ENCODE results near the gene FLRT2. TPM values are rescaled to one million over a fixed set of nuclear protein-coding genes. Genes with fewer than 3 reads are reported as not detected.

The FLRT2 gene
- total RNA-seq, 1 donor from 2014 or later: 37.3 TPM

DNA sequence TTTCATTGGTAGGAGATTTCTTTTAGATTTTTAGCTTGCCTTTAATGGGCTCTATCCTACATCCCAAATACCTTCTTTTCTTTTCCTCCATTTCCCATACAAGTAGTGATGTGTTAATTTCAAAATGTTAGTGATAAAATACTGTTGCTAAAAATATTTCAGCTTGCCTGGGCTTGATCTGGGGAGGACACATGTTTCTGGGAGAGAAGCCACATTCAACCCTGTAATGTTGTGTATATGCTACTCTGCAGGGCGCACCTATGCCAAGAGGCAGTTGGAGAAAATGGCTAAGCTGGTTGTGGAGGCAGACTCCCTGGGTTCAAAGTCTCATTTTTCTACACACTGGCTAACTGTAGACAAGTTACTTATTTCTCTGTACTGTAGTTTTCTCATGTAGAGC lies 26.3 kb downstream of the FLRT2 start:
- no peak for DNase-seq (ENCODE audit: low read depth)

DNA sequence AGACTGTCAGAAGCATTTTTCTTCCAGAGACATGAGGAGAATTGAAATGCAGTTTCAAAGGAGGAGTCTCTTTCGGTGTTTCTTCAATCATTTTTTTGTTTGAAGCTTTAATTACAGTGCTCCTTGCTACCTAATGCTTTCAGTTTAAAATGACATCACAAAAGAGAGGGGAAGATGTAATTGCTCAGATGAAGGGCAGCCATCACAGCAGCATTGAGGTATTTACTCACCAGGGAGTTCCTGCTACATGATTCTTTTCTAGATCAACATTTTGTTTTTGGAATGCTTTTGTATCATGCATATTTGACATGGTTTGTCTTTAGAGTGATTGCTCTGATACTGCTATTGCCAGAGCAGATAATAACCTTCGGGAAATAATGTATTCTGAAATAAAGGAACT lies 28.6 kb downstream of the FLRT2 start:
- DNase-seq (ENCODE audit: low read depth): no peak

DNA sequence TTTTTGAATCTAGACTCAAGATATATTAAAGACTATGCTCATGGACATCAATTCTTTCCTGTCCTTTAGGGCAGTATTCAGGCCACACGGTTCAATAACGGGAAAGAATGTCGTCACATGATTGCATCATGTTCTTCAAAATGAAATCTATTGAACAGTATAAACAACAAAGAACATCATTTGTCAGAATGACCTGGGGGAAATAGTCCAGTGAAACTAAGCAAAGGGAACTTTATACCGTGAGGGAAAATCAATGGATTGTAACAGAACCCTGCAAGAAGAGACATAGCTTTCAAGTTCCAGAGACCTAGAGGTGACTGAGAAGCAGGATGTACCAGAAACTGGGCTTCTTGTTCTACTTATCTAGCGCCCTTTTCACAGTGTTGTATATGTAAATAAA lies 32.7 kb downstream of the FLRT2 start:
- no peak for DNase-seq (ENCODE audit: low read depth)

DNA sequence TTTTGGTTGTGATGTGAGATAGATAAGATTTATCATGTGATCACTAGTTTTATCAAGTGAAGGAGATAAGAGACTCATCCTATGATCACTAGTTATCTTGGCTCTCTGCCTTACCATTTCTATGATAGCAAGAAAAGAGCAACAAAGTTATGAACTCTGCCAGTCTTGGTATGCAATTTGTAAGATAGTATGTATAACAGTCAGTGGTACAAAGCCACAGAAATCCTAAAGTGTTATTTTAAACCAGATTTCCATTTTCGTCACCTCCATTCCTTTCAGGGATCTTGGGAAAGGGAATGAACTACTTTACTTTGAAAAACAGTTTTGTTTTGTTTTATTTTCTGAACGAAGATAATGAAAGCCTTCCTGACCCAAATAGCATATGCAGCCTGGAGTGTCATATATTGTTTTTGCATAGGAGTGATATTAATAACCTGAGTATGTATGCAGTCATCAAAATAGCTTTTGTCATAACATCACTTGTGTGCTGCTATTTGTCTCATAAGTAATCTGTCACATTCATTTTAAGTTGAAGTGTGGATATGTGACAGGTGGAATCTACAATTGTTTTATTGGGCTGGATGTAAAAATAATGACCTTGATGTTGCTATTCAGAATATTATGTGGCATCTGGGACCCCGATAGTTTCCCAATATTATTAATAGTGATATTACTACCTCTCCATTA lies 35.0 kb downstream of the FLRT2 start:
- no peak for DNase-seq (ENCODE audit: low read depth)

DNA sequence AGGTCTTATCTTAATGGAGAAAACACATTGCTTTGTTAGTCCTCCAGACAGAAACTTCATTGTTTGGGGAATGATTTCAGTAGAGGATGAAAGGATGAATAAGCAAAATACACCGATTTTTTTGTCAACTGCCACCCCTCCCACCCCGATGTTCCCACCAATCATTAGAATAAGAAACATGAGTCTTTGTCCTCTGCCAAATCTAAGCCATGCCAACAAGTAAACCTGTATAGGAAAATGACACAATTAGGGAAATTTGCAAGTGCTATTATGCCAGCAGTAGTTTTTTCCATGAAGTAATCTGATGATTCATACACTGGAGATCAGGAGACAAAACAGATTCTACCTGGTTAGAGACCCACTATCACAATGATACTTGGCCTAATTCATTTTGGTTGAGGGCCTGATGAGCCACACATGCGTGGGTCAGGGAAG lies 35.9 kb downstream of the FLRT2 start:
- no peak for DNase-seq (ENCODE audit: low read depth)

DNA sequence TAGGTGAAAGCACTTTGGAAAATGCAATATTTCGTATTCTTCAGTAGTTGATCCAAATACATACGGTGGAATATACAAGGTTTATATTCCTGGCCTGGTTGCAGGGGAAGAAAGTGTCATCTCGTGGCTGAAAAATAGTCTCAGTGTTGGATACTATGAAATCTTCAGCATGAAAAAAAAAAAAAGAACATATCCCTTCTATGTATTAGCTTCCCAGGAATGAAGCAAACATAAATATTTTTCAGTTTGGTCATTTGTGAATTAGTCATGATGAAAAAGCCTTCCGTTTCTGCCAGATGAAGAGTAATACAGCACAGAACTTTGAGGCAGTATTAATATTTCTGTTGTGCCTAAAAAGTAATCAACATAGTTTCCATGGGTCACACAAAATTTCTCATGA lies 36.7 kb downstream of the FLRT2 start:
- DNase-seq (ENCODE audit: low read depth): peak; percentile 47

DNA sequence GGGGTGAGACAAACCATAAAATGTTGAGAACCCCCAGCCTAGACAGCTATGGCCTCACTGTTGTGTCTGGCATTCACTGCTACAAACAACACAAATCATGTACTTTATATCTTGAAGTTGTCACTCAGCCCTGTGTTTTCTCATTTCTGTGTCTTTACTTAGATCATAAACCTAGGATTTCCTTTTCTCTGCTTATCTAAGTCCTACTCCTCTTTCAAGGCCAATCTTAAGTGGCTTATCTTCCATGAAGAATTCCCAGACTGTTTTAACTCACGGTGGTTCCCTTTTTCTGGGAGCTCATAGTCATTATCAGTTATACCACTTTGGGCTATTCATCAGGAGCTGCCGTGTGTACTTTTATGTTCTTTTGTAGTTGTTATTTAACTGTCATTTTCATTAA lies 42.1 kb downstream of the FLRT2 start:
- DNase-seq (ENCODE audit: low read depth): no peak

DNA sequence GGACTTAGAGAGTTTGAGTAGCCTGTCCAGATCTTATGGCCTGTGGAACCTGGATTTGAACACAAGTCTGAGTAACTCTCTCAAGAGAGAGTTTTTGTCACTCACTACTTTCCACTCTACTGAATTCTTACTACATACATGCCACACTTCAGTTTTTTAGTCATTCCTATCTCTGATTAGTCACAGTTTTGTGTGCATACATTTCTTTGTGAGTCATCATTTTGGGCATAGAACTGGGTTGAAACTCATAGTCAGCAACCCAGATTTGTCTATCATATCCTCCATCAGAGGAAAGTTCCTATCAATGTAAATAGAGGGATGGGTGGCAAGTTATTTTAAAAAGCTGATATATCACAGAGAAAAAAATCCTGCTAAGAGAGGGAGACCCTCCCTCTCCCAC lies 42.9 kb downstream of the FLRT2 start:
- DNase-seq (ENCODE audit: low read depth): no peak

DNA sequence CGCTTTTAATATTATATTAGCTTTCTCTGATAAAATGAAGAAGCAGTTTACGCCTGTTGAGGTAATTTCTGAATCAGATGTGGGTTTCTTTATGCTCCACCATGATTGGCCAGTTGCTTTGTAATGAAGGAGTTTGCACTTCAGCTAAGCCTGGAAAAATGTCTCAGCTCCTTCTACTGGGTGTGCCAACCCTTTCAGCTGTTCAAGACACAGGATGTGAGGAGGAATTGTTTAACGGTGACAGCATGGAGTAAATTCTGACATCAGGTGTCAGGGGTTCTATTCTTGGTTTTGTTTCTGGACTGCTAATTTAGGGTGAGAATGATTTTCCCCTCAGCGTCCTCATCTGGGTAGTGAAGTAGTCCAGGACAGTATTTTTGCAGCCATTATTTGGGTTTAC lies 43.5 kb downstream of the FLRT2 start:
- DNase-seq (ENCODE audit: low read depth): peak; percentile 97

DNA sequence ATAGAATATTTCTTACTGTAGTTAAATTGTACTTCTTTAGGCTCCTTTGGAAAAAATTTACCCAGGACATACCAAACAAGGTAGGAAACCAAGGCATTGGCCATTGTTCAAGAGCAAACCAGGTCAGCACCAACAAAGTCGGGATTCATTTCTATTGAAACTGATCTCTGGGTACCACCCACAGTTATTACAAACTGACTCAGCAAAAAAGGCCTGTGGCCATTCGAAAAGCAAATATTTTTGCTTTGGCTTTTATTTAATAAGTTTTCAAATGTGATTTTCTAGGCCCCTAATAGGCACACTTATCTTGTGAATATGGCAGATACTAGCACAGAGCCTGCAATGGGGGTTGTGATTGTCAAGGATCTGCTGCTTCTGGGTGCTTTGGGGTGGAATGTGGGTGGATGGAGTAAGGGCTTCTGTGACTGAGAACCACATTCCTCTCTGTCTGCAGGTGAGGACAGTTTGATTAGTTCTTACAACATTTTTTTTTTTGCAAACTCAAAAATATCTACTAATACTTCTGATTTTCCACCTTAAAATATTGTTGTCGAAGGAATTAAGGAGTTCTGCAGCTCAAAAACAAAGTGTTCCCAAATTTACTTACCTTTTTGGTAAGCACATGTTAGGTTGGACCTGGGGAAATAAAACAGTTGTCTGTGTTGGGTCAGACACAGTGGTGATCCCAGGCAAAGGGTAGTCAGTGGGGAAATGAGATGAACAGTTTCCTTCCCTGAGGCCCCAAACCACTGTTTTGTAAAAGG lies 45.1 kb downstream of the FLRT2 start:
- no peak for DNase-seq (ENCODE audit: low read depth)

DNA sequence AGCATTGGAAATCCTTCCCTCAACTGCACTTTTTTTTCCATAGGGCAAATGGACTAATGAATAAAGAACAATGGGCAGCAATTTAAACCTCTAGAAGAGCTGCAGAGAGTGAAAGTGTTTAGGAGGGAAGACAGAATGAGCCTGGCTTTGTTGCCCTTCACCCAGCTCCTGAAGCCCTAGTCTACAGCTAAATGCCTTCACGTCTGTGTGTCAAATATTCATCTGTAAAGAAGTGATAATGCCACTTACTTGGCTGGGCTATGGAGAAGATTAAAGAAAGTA lies 45.6 kb downstream of the FLRT2 start:
- no peak for DNase-seq (ENCODE audit: low read depth)

DNA sequence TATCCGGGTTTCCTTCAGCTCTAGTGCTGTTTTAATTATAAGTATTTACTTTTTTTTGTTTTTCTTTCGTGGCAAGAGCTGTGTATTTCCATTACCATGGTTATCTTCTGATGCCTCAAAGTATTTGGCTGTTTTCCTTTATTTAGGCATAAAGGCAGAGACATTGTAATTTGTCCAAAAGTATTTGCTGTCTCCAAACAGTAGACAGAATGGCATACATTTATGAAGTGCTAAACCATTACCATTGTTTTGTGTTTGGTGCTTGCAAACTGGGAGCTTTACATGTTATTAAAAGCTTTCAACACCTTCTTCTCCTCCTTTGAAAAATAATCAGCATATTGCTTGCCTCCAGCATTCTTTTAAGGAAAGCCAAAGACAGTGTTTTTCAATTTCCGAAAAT lies 46.3 kb downstream of the FLRT2 start:
- DNase-seq (ENCODE audit: low read depth): no peak

DNA sequence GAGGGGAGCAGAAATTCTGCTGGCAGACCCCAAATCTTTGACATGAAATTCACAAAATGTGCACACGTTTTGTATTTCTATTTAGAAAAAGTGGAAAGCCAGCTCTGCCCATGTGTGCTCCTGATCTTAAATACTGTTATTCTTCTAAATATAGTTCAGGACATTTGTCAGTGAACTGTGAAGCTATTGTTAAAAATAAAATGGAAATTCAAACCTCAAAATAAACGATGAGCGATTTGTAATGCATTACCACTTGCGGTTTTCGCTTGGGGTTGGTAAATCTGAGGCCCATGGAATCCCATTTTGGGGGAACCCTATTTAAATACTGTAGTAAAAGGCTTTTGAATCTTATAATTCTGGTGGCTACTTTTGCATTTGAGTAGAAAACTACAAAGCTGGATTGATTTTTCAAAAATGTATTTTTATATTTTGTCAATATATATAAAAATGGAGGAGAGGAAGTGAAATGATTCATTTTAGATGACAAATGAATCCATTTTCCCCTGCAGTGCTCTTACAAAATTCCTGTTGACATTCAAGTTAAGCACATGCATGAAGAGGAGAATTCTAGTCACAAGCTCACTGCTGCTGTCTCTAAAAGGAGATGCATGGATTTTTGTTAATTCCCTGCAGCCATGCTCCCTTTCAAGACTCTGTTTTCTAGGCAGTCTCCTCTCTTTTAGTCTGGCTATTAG lies 47.1 kb downstream of the FLRT2 start:
- peak; percentile 79 for DNase-seq (ENCODE audit: low read depth)

DNA sequence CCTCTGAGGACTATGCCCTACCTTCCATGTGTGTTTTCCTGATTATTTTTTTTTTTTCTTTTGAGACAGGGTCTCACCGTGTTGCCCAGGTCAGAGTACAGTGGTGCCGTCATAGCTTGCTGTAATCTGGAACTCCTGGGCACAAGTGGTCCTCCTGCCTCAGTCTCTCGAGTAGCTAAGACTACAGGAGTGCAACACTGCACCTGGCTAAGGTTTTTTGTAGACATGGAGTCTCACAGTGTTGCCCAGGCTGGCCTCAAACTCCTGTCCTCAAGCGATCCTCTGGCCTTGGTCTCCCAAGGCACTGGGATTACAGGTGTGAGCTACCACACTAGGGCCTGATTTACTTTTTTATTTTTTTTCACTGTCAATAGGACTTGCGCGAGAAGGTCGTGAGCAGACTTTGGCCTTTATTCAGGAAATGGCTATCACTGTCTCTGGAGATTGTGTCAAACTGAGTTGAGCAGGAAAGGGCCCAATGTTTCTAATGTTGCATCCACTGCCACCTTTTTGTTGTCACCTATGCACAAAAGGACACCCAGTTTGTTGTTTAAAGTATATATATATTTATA lies 47.7 kb downstream of the FLRT2 start:
- DNase-seq (ENCODE audit: low read depth): no peak

DNA sequence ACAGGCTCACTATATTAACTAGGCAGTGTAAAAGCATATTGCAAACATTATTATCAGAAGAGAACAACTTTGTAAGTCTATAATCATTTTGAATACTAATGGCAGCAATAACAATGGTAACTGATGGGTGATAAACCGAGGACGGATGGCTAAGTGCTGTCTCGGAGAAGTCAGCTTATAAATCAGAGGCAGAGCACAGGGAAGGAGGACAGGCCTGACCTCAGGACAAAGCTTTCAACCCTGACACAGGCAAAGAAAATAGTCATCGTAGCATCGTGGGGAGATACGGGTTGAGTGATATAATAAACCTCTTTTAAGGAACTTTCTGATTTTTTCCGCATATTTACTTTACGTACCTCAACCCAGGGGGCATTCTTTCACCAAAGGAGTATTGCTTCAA lies 48.4 kb downstream of the FLRT2 start:
- no peak for DNase-seq (ENCODE audit: low read depth)

DNA sequence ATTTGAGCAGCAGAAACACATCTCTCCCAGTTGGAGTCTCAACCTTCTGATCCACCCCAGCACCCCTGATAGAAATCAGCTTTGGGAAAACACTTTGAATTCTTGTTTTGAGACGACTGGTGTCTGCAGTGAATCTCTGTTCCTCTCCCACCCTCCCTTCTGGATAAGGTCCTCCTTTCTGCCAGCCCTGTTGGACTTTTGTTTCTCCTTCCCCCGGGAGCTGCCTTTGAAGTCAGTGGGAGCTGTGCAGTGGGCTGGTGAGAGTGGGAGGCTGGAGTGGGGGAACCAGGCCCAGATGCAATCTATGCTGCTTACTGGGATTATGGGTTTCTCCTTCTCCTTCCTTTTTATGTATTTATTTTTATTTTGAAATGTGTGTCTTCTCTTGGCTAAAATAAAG lies 49.0 kb downstream of the FLRT2 start:
- DNase-seq (ENCODE audit: low read depth): no peak

DNA sequence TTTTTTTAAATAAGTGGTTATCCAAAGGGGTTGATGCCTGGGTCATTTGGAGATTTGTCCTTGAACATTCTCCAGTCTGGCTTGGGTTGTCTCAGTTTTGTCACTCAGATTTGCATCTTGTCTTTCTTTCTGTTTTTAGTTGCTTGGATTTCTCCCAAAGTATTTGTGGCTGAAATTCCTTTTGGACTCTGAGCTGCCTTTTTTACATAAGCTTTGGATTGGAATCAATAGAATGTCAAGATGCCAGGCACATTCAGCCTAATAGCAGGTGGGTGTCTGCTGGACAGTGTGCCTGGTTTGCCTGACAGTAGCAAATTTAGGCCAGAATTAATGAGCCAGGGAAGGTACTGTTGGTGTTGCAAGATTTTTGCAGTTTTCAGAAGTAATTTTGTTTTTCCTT lies 50.0 kb downstream of the FLRT2 start:
- peak; percentile 57 for DNase-seq (ENCODE audit: low read depth)

DNA sequence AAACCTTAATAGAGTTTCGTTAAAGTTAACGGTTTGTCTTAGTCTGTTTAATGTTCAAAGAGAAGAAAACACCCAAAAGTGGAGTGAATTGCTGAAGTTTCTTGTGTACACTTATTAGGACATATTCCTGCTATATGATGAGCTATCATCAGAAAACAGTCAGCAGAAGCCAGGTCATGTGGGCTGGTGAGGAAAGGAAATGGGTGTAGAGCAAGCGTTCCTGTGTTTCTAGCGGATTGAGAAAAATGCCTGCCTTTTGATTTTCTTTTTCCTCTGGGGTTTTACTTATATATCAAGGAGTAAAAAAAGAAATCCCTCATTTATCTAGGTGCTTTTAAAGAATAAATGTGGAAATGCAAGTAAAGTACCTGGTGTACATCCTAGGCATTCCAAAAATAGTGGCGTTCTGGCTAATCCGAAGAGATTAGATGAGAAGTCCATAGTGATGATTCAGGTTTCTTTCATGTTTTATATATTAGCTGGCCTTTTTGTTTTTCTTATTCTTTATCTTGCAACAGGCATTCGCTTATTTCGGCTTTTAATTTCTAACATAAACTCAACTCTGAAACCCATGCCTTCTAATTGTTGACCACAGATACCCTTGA lies 50.7 kb downstream of the FLRT2 start:
- DNase-seq (ENCODE audit: low read depth): no peak

DNA sequence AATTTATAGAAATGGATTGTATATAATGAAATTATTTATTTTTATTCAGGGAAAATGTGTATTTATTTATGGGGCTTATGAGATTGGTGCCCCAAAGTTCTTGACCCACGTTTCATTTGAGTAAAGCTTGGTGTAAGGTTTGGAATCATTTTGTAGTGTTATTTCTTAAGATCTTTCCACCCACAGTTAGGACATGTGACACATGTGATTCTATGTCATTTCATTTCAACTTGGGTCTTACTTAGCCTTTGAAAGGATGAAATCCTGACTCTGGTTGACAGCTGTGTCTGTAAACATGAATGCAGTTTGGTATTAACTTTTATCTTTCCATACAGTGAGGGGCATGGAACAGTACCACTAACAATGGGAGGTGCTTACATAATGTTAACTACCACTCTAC lies 51.7 kb downstream of the FLRT2 start:
- no peak for DNase-seq (ENCODE audit: low read depth)

DNA sequence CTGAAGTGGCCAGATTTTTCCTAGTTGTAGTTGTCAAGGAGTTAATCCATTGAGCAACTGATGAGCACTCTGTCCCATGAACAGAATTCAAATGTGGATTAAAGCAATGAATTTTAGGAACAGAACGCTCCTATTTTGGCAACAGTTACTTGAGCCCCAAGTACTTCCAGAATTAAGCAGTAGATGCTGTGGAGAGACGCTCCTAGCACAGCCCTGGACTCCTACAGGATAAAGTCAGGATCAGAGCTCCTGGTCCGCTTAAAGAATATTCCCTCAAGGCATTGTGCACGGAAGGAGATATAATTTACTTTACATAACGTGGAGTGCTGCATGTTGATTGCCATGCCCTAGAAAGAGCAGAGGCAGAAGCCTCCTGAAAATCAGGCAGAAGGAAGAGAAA lies 53.4 kb downstream of the FLRT2 start:
- no peak for DNase-seq (ENCODE audit: low read depth)

DNA sequence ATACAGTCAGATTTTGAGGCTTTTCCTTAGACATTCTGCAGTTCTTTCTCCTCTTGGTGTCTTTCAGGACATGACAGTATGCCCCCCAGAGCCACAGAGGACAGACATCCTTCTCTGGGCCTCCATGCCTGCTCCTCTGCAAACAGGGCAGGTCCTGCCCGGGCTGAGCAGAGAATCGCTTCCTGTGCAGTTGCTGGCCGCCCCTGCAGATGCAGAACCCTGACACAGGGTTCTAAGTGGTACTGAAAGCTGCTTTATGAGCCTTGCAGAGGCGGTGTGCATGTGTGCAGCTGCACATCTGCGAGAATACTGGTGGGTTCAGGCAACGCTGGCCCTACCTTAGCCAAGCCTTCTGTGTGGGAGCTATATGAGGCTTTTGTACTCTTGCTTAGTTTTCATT lies 54.5 kb downstream of the FLRT2 start:
- no peak for DNase-seq (ENCODE audit: low read depth)

DNA sequence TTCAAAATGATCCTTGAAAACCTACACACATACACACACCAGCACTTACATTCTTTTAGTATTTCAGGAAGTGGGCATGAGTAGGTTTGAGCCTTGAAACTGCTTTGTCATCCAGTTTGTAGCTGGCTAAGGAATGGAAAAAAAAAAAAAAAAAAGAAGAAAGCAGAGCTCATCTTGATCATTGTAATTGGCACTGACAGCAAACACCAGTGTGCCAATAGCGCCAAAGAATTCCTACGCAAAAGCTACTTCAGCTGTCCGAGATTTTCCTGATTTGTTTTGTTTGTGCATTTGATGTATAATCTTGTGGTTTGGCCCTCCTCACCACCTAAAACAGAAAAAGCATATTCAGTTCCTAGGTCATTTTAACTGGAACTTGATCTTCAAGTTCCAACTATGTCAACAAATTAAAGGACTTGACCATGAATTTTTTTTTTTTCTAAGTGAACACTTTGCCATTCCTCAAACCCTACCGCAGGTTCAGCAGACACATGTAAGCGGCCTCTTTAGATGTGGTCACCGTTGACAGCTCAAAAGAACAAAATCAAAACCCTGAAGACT lies 57.3 kb downstream of the FLRT2 start:
- DNase-seq (ENCODE audit: low read depth): peak; percentile 80

Data from myocyte (in vitro differentiated cells).